NOMO-1 treated with DMSO at 0.1 percent for 48 hours (cell line): ENCODE results near the gene BARD1.
"Not testable (repeated sequence)": the region's sequence is repeated elsewhere in the genome, so short reads cannot be mapped to it uniquely, and the experiment has no call there.

Experiments
- DNase-seq: peaks from one replicate; lab custom pipeline; 2025; ENCODE audit not compliant: unreplicated experiment; lab: John Stamatoyannopoulos, UW

Gene BARD1

GRCh38 chr2:214772443-214773015 is 37.0 kb downstream of the BARD1 start:
- no peak for DNase-seq

GRCh38 chr2:214765180-214765579 is 44.3 kb downstream of the BARD1 start:
- no peak for DNase-seq

- no peak for DNase-seq
Measured at GRCh38 chr2:214753455-214753854, 56.0 kb downstream of the BARD1 start.

GRCh38 chr2:214750529-214750928 is 59.0 kb downstream of the BARD1 start:
- no peak for DNase-seq

GRCh38 chr2:214747992-214748391 is 61.5 kb downstream of the BARD1 start:
- no peak for DNase-seq

DNA sequence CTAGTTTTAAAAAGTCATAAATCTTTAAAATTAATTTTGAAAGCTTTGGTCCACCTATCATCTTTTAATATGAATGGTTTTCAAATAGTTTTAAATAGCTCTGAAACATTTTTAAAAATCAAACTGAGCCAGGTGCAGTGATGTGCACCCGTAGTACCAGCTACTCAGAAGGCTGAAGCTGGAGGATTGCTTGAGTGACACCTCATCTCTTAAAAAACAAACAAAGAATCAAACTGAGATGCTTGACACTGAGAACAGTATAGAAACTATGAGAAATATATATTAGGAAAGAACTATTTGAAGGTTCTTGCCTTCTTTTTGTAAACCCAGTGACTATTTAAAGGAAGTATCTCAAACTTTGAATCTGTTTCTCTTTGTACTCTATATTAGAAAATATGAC is 67.4 kb downstream of the BARD1 start:
- DNase-seq: no peak

DNA sequence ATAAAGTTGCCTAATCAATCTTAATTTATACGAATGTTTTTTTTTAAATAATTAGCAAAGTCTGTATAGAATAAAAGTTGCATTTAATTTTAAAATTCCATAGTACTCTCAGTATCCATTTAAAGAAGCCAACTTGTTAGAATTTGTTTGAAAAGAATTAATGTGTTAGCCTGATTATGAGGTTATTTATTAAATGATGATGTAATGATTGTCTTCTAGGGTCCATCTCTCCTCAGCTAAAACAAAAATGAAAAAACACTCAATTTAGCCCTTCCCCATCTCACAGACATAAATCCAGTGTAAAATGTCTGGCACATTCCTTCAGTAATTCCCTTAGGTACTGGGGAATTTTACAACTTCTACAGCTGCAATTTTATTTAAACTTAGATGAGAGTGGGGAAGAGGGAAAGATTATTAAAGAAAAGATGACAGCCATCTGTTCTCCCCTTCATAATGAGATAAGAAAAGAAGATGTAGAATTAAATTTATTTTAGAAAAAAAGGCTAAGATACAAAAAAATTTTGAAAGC is 68.6 kb downstream of the BARD1 start:
- DNase-seq: no peak

DNA sequence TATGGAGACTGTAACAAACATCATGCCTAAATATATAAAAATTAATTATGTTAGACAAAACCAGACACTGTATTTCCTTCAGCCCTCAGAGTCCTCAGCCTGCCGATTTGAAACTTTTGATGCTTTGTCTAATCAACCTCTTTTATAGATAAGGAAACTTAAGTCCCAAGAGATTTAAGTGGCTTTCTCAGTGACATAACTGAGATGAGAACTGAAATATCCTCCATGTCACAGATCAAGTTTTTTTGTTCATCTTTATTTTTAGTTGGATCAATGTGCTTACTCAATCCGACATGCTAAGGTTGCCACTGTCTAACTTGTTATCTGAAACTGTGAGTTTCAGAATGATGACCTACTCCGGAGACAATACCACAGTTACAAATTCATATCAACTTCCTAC is 72.3 kb downstream of the BARD1 start:
- DNase-seq: no peak

GRCh38 chr2:214730800-214731407 is 78.6 kb downstream of the BARD1 start:
- DNase-seq: no peak

DNA sequence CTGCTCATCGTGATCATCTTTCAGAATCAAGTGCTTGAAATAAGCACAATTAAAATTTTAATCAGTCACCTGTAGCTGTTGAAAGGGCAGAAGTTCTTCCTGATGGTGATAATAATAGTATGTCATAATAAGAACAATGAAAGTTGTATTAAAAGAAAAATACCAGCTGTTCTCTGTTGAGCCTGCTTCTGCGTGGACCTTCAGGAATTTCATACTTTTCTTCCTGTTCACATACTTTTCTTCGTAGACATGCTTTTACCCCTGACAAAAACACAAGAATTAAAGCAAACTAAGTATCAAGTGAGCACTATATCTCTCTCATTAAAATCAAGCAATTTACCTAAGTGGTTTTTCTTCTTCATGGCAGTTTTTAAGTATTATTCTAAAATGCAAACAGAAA is 79.2 kb downstream of the BARD1 start:
- DNase-seq: no peak

DNA sequence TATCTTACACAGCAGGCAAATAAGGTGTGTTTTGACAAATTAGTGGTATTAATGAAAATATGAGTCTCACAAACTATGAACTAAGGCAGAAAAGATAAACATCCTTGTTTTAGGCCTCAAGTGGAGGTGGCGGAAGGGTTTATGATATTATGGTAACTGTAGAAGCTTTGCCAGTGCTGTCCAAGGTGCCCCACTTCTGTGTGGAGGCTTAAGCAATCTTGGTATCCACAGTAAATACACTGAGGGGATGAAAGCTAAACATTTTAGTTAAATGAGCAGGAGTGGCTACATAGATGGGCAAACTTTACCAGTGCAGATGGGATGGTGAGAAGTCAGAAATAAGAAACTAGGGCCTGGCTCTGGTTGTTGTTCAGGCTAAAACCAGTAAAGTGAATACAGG is 84.7 kb downstream of the BARD1 start:
- no peak for DNase-seq

DNA sequence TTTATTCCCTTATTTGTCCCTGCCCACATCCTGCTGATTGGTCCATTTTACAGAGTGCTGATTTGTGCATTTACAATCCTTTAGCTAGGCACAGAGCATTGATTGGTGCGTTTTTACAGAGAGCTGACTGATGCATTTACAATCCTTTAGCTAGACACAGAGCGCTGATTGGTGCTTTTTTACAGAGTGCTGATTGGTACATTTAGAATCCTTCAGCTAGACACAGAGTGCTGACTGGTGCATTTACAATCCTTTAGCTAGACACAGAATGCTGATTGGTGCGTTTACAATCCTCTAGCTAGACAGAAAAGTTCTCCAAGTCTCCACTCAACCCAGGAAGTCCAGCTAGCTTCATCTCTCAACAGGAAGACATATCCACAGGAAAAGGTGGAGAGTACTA is 91.6 kb downstream of the BARD1 start:
- not testable (repeated sequence) for DNase-seq

DNA sequence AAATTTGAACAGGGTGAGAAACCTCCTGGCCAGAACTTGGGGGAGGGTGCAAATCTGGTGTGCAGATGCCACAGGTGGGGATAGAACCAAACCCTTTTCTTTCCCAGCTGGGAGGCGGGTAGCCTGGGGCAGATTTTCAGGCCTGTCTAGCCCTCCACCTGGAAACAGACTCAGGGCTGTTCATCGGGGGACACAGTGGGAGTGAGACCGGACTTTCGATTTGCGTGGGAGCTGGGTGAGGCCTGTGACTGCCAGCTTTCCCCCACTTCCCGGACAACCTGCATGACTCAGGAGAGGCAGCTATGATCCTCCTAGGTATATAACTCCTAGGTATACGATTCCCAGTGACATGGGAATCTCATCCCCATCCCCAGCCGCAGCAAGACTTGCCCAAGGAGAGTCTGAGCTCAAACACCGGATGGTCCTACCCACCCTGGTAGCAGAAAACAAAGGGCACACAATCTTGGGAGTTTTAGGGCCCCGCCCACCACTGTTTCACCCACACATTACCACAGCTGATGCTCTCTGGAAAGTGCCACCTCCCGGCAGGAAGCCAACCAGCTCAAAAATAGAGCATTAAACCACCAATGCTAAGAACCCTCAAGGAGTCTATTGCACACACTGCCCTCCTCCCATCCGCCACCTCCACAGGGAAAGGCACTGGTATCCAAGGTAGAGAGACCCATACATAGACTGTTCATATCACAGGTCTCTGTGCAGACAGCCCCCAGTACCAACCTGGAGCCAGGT is 92.5 kb downstream of the BARD1 start:
- DNase-seq: no peak

DNA sequence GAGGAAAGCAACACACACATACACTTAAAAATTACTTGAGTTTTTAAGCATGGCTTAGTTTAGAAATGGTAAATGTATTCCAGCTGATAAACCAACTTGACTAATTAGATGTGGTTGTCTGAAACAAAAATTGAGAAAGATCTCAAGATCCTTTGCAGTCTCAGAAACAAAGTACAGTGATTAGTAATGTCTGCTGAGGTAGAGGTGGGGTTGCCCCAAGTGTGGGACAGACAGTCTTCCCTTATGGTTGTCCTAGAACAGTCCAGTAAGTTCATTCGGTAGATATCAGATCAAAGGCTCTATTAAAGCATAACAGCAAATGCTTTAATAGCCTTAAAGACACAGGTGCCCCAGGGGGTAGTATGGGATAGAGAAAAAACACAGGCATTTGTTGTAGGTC is 94.5 kb downstream of the BARD1 start:
- no peak for DNase-seq

DNA sequence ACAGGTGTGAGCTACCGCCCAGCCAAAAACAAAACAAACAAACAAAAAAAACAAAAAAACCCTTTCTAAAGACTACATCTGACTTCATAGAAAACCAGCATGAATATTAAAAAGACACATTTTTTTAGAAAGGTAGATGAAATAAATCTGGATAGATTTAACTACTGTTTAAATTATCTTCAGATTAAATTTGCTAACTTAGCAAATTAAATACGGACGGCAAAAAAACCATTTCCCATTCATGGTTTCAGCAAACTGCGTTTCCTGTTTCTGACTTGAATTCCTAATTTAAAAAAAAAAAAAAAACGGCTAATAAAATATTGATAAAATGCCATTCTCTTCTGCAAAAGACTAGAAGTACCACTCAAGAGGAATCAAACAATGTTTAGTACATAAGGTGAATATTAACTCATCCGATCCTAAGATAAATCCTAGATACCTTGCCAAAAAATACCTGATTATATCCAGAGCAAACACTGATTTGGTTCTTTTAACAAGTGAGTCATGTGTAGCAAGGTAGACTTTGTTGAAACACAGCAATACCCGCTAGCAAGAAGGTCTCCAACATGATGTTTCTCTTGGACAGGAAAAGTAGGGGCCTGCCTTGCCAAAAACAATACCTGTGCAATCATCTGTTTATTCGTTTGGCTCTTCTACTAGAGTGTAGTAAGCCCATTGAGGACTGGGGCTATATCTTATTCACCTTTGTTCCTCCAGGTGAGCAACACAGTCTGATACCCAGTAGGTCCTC is 96.2 kb downstream of the BARD1 start:
- DNase-seq: no peak

DNA sequence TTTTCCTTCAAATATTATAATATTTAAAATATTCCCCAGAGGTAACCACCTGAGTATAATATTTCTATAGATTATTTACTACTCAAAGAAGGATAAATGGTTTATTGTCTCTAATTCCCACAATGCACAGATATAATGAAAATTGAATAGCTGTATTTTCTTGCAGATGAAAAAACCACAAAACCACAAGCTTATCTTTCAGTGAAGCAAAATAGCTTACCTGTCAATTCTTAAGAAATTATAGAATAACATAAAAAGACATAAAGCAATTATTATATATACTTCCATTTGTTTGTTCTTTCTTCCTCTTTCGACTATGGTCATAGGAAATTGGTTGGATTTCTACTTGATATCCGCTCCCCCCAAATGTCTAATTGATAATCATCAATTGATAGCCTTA is 98.8 kb downstream of the BARD1 start:
- DNase-seq: no peak

- DNase-seq: no peak
Measured at GRCh38 chr2:214706986-214707385, 102.5 kb downstream of the BARD1 start.

DNA sequence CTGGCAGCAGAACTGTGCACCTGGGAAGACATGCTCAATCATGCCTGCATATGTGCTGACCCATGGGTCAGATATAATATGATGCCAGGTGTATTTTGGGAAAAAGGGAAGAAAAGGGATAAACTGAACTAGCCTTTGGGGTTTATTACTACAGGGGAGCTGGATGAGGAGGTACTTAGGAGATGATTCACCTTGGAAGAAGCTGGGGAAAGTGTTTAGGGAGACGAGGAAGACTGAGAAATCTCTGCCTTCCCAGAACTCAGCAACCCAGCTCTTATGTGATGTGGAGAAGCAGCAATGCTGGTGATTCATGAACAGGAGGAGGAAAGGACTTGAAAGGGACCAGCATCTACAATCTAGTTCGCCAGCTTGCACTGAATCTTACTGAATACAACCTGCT is 110.2 kb downstream of the BARD1 start:
- no peak for DNase-seq

- DNase-seq: no peak
Measured at GRCh38 chr2:214696681-214697080, 112.8 kb downstream of the BARD1 start.

DNA sequence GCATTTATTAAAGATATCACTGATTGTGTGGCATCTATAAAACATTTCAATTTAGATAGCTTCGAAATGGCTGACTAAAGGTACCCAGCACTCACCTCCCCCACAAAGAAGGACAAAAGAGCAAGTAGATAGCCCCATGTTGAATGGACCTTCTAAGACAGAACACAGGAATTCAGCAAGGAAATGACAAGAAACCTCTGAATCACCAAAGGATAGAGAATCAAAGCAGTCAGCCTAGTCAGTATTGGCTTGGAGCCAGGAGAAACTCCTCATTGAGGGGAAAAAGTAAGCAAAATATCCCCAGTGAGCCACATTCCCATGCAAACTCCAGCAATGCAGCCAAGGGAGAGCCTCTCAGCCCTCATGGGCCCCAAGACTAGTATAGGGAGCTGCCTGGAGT is 113.7 kb downstream of the BARD1 start:
- DNase-seq: no peak

GRCh38 chr2:214683557-214683956 is 125.9 kb downstream of the BARD1 start:
- DNase-seq: not testable (repeated sequence)

DNA sequence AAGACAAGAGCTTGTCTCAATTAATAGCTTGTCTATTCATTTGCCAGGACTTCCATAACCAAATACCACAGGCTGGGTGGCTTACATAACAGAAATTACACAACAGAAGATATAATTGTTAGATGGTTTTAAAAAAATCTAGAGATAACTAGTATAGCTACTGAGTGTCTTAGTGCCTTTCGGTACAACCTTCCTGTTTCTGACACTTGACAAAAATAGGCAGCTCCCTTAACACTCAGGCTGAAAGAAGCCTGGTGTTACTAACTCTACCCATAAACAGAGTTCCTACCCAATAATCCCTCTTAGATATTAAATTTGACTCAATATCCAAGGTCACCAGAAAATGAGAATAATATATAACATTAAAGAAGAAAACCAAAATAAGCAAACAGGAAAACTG is 129.7 kb downstream of the BARD1 start:
- peak; percentile 80 for DNase-seq
